ENCODE data around the gene PRKN.

PRKN gene

GRCh38 chr6:161557333-161558107 is 1170.0 kb downstream of the PRKN start:
- H3K4me3 ChIP-seq (ENCODE audit: low read depth in 1 of 2, low read length in 2 of 2) = no peak overlapping the region
- H3K9ac ChIP-seq (ENCODE audit: low read length) = no peak overlapping the region
- H3K27ac ChIP-seq (ENCODE audit: low read depth, low read length) = no peak overlapping the region
- H3K4me1 ChIP-seq (ENCODE audit: insufficient read depth, low read length) = no peaks in the 10 kb centered on the region
- H3K36me3 ChIP-seq (ENCODE audit: insufficient read depth, low read length) = no peaks in the 10 kb centered on the region
- no peaks in the 10 kb centered on the region for H3K27me3 ChIP-seq (ENCODE audit: control insufficient read depth in 1 of 2, insufficient read depth in 2 of 2, low read length in 2 of 2)
- peaks cover 9% of the 10 kb centered on the region for H3K9me3 ChIP-seq (ENCODE audit: low read length)

GRCh38 chr6:161554883-161555282 is 1172.7 kb downstream of the PRKN start:
- no peak overlapping the region for H3K4me3 ChIP-seq (ENCODE audit: low read depth in 1 of 2, low read length in 2 of 2)

GRCh38 chr6:161549977-161550655 is 1177.5 kb downstream of the PRKN start:
- Histone ChIP-seq H3K4me1 (ENCODE audit: insufficient read depth, low read length) (no peaks in the 10 kb centered on the region), H3K27me3 (ENCODE audit: control insufficient read depth in 1 of 2, insufficient read depth in 2 of 2, low read length in 2 of 2) (no peaks in the 10 kb centered on the region), H3K36me3 (ENCODE audit: insufficient read depth, low read length) (no peaks in the 10 kb centered on the region), H3K9ac (ENCODE audit: low read length) (no peak overlapping the region), H3K9me3 (ENCODE audit: low read length) (peaks cover 4% of the 10 kb centered on the region), H3K4me3 (ENCODE audit: low read depth in 1 of 2, low read length in 2 of 2) (no peak overlapping the region), H3K27ac (ENCODE audit: low read depth, low read length) (no peak overlapping the region)

More at GRCh38 chr6:161554883-161555282, 1172.7 kb downstream of the PRKN start:
- no peak overlapping the region for H3K27ac ChIP-seq (ENCODE audit: low read depth, low read length)
- no peak overlapping the region for H3K9ac ChIP-seq (ENCODE audit: low read length)
- no peaks in the 10 kb centered on the region for H3K4me1 ChIP-seq (ENCODE audit: insufficient read depth, low read length)
- H3K36me3 ChIP-seq (ENCODE audit: insufficient read depth, low read length) = no peaks in the 10 kb centered on the region
- no peaks in the 10 kb centered on the region for H3K27me3 ChIP-seq (ENCODE audit: control insufficient read depth in 1 of 2, insufficient read depth in 2 of 2, low read length in 2 of 2)
- peaks cover 9% of the 10 kb centered on the region for H3K9me3 ChIP-seq (ENCODE audit: low read length)

GRCh38 chr6:161548713-161549296 is 1178.8 kb downstream of the PRKN start:
- no peaks in the 10 kb centered on the region for H3K9me3 ChIP-seq (ENCODE audit: low read length)

GRCh38 chr6:161547617-161548016 is 1179.9 kb downstream of the PRKN start:
- Histone ChIP-seq H3K4me3 (ENCODE audit: low read depth in 1 of 2, low read length in 2 of 2) (no peak overlapping the region), H3K4me1 (ENCODE audit: insufficient read depth, low read length) (no peaks in the 10 kb centered on the region), H3K27ac (ENCODE audit: low read depth, low read length) (no peak overlapping the region), H3K9ac (ENCODE audit: low read length) (no peak overlapping the region), H3K36me3 (ENCODE audit: insufficient read depth, low read length) (no peaks in the 10 kb centered on the region), H3K9me3 (ENCODE audit: low read length) (no peaks in the 10 kb centered on the region), H3K27me3 (ENCODE audit: control insufficient read depth in 1 of 2, insufficient read depth in 2 of 2, low read length in 2 of 2) (no peaks in the 10 kb centered on the region)

More at GRCh38 chr6:161548713-161549296, 1178.8 kb downstream of the PRKN start:
- no peak overlapping the region for H3K4me3 ChIP-seq (ENCODE audit: low read depth in 1 of 2, low read length in 2 of 2)
- no peak overlapping the region for H3K9ac ChIP-seq (ENCODE audit: low read length)
- H3K36me3 ChIP-seq (ENCODE audit: insufficient read depth, low read length) = no peaks in the 10 kb centered on the region
- H3K4me1 ChIP-seq (ENCODE audit: insufficient read depth, low read length) = no peaks in the 10 kb centered on the region
- no peak overlapping the region for H3K27ac ChIP-seq (ENCODE audit: low read depth, low read length)
- H3K27me3 ChIP-seq (ENCODE audit: control insufficient read depth in 1 of 2, insufficient read depth in 2 of 2, low read length in 2 of 2) = no peaks in the 10 kb centered on the region

- no peaks in the 10 kb centered on the region for H3K27me3 ChIP-seq (ENCODE audit: control insufficient read depth in 1 of 2, insufficient read depth in 2 of 2, low read length in 2 of 2)
- no peaks in the 10 kb centered on the region for H3K4me1 ChIP-seq (ENCODE audit: insufficient read depth, low read length)
- no peak overlapping the region for H3K9ac ChIP-seq (ENCODE audit: low read length)
- H3K27ac ChIP-seq (ENCODE audit: low read depth, low read length) = no peak overlapping the region
- H3K9me3 ChIP-seq (ENCODE audit: low read length) = no peaks in the 10 kb centered on the region
- H3K36me3 ChIP-seq (ENCODE audit: insufficient read depth, low read length) = no peaks in the 10 kb centered on the region
- H3K4me3 ChIP-seq (ENCODE audit: low read depth in 1 of 2, low read length in 2 of 2) = no peak overlapping the region
Measured at GRCh38 chr6:161546632-161547031, 1180.9 kb downstream of the PRKN start.

- H3K27me3 ChIP-seq (ENCODE audit: control insufficient read depth in 1 of 2, insufficient read depth in 2 of 2, low read length in 2 of 2) = no peaks in the 10 kb centered on the region
- no peaks in the 10 kb centered on the region for H3K36me3 ChIP-seq (ENCODE audit: insufficient read depth, low read length)
- H3K4me3 ChIP-seq (ENCODE audit: low read depth in 1 of 2, low read length in 2 of 2) = no peak overlapping the region
- H3K27ac ChIP-seq (ENCODE audit: low read depth, low read length) = no peak overlapping the region
- no peaks in the 10 kb centered on the region for H3K9me3 ChIP-seq (ENCODE audit: low read length)
- no peak overlapping the region for H3K9ac ChIP-seq (ENCODE audit: low read length)
- no peaks in the 10 kb centered on the region for H3K4me1 ChIP-seq (ENCODE audit: insufficient read depth, low read length)
Measured at GRCh38 chr6:161545741-161546140, 1181.8 kb downstream of the PRKN start.

GRCh38 chr6:161544801-161545480 is 1182.6 kb downstream of the PRKN start:
- H3K36me3 ChIP-seq (ENCODE audit: insufficient read depth, low read length) = no peaks in the 10 kb centered on the region
- no peak overlapping the region for H3K4me3 ChIP-seq (ENCODE audit: low read depth in 1 of 2, low read length in 2 of 2)
- H3K27ac ChIP-seq (ENCODE audit: low read depth, low read length) = no peak overlapping the region
- no peaks in the 10 kb centered on the region for H3K9me3 ChIP-seq (ENCODE audit: low read length)
- no peaks in the 10 kb centered on the region for H3K27me3 ChIP-seq (ENCODE audit: control insufficient read depth in 1 of 2, insufficient read depth in 2 of 2, low read length in 2 of 2)
- no peaks in the 10 kb centered on the region for H3K4me1 ChIP-seq (ENCODE audit: insufficient read depth, low read length)
- H3K9ac ChIP-seq (ENCODE audit: low read length) = no peak overlapping the region

GRCh38 chr6:161543684-161544309 is 1183.8 kb downstream of the PRKN start:
- Histone ChIP-seq H3K9ac (ENCODE audit: low read length) (no peak overlapping the region), H3K27ac (ENCODE audit: low read depth, low read length) (no peak overlapping the region), H3K9me3 (ENCODE audit: low read length) (no peaks in the 10 kb centered on the region), H3K4me3 (ENCODE audit: low read depth in 1 of 2, low read length in 2 of 2) (no peak overlapping the region), H3K4me1 (ENCODE audit: insufficient read depth, low read length) (no peaks in the 10 kb centered on the region), H3K36me3 (ENCODE audit: insufficient read depth, low read length) (no peaks in the 10 kb centered on the region), H3K27me3 (ENCODE audit: control insufficient read depth in 1 of 2, insufficient read depth in 2 of 2, low read length in 2 of 2) (no peaks in the 10 kb centered on the region)

GRCh38 chr6:161542346-161542980 is 1185.1 kb downstream of the PRKN start:
- no peak overlapping the region for H3K4me3 ChIP-seq (ENCODE audit: low read depth in 1 of 2, low read length in 2 of 2)
- no peaks in the 10 kb centered on the region for H3K9me3 ChIP-seq (ENCODE audit: low read length)
- H3K27me3 ChIP-seq (ENCODE audit: control insufficient read depth in 1 of 2, insufficient read depth in 2 of 2, low read length in 2 of 2) = no peaks in the 10 kb centered on the region
- no peak overlapping the region for H3K9ac ChIP-seq (ENCODE audit: low read length)
- H3K27ac ChIP-seq (ENCODE audit: low read depth, low read length) = no peak overlapping the region
- no peaks in the 10 kb centered on the region for H3K4me1 ChIP-seq (ENCODE audit: insufficient read depth, low read length)
- H3K36me3 ChIP-seq (ENCODE audit: insufficient read depth, low read length) = no peaks in the 10 kb centered on the region
